DOHH2 (cell line): Measurements from ENCODE around the gene TGFBR3.

Experiments
- H3F3A ChIP-seq: fragments of 200-600 bp; sonication (generic), shearing (Covaris generic); 2 replicates; pipeline ENCODE4 v1.6.0; 2016; ENCODE audit warnings: antibody characterized with exemption, mild to moderate bottlenecking; ENCODE audit not compliant: control insufficient read depth, insufficient read depth
- H3K27ac ChIP-seq: fragments of 200-600 bp; sonication (generic); 2 replicates; pipeline ENCODE4 v1.5.1; 2014; ENCODE audit warnings: low read depth, mild to moderate bottlenecking, low read length, moderate library complexity
- H3K27me3 ChIP-seq: fragments of 200-600 bp; sonication (generic); 2 replicates; pipeline ENCODE4 v1.6.1; 2014; ENCODE audit warnings: mild to moderate bottlenecking, low read length, mixed read lengths; ENCODE audit not compliant: control insufficient read depth
- H3K36me3 ChIP-seq: fragments of 200-600 bp; sonication (generic); 2 replicates; pipeline ENCODE4 v1.6.1; 2014; ENCODE audit warnings: mild to moderate bottlenecking, low read length, moderate library complexity, mixed read lengths; ENCODE audit not compliant: control insufficient read depth
- H3K4me1 ChIP-seq: fragments of 200-600 bp; sonication (generic); 2 replicates; pipeline ENCODE4 v1.6.1; 2014; ENCODE audit warnings: mild to moderate bottlenecking, low read length, mixed read lengths; ENCODE audit not compliant: control insufficient read depth
- H3K4me2 ChIP-seq: fragments of 200-600 bp; sonication (generic); 2 replicates; pipeline ENCODE4 v1.6.0; 2014; ENCODE audit warnings: mild to moderate bottlenecking, low read length, moderate library complexity
- H3K4me3 ChIP-seq: fragments of 200-600 bp; sonication (generic); 2 replicates; pipeline ENCODE4 v1.5.1; 2014; ENCODE audit warnings: mild to moderate bottlenecking, low read length, mixed read lengths
- H3K79me2 ChIP-seq: fragments of 200-600 bp; sonication (generic); 2 replicates; pipeline ENCODE4 v1.6.1; 2014; ENCODE audit warnings: mild to moderate bottlenecking, low read length, mixed read lengths; ENCODE audit not compliant: control insufficient read depth
- H3K9me2 ChIP-seq: fragments of 200-600 bp; sonication (generic); replicated peaks from 2 replicates; pipeline ENCODE4 v1.6.1; 2014; ENCODE audit warnings: mild to moderate bottlenecking, low read length, mixed read lengths; ENCODE audit not compliant: control insufficient read depth
- H3K9me3 ChIP-seq: fragments of 200-600 bp; sonication (generic); 2 replicates; pipeline ENCODE4 v1.6.1; 2014; ENCODE audit warnings: antibody characterized with exemption, low read length, mixed read lengths; ENCODE audit not compliant: control insufficient read depth, insufficient read depth
- H4K20me1 ChIP-seq: fragments of 200-600 bp; sonication (generic); 2 replicates; pipeline ENCODE4 v1.6.0; 2014; ENCODE audit warnings: low read depth, mild to moderate bottlenecking, antibody characterized with exemption, low read length, moderate library complexity; ENCODE audit not compliant: control insufficient read depth, insufficient read depth
- EZH2phosphoT487 ChIP-seq: fragments of 200-600 bp; sonication (generic); IDR thresholded peaks from 2 replicates; pipeline ENCODE4 v1.6.1; 2017; ENCODE audit warnings: borderline replicate concordance, mild to moderate bottlenecking, antibody characterized with exemption, low read length, moderate library complexity, mixed read lengths
- TF ChIP-seq, protein P1 (sequence below): fragments of 200-600 bp; sonication (generic); IDR thresholded peaks from one replicate; pipeline ENCODE4 v1.5.1; 2014; ENCODE audit warnings: antibody characterized with exemption, mild to moderate bottlenecking, low read depth, low read length; ENCODE audit not compliant: poor library complexity, severe bottlenecking

The TGFBR3 gene

GRCh38 chr1:91755702-91756287, 130.2 kb downstream of the TGFBR3 start:
- no peaks in the 10 kb centered on the region for H3F3A ChIP-seq
- H3K79me2 ChIP-seq: no peaks in the 10 kb centered on the region
- no peaks in the 10 kb centered on the region for H3K36me3 ChIP-seq
- H3K9me3 ChIP-seq: no peaks in the 10 kb centered on the region
- no peak overlapping the region for H3K4me3 ChIP-seq
- no peaks in the 10 kb centered on the region for H4K20me1 ChIP-seq
- no peaks in the 10 kb centered on the region for H3K27me3 ChIP-seq
- no peak overlapping the region for H3K27ac ChIP-seq
- TF ChIP-seq, protein P1, sequence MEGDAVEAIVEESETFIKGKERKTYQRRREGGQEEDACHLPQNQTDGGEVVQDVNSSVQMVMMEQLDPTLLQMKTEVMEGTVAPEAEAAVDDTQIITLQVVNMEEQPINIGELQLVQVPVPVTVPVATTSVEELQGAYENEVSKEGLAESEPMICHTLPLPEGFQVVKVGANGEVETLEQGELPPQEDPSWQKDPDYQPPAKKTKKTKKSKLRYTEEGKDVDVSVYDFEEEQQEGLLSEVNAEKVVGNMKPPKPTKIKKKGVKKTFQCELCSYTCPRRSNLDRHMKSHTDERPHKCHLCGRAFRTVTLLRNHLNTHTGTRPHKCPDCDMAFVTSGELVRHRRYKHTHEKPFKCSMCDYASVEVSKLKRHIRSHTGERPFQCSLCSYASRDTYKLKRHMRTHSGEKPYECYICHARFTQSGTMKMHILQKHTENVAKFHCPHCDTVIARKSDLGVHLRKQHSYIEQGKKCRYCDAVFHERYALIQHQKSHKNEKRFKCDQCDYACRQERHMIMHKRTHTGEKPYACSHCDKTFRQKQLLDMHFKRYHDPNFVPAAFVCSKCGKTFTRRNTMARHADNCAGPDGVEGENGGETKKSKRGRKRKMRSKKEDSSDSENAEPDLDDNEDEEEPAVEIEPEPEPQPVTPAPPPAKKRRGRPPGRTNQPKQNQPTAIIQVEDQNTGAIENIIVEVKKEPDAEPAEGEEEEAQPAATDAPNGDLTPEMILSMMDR: no peak
- no peak for TF ChIP-seq EZH2phosphoT487
- no peaks in the 10 kb centered on the region for H3K4me1 ChIP-seq
- H3K9me2 ChIP-seq: no peaks in the 10 kb centered on the region
- H3K4me2 ChIP-seq: no peak overlapping the region

DNA sequence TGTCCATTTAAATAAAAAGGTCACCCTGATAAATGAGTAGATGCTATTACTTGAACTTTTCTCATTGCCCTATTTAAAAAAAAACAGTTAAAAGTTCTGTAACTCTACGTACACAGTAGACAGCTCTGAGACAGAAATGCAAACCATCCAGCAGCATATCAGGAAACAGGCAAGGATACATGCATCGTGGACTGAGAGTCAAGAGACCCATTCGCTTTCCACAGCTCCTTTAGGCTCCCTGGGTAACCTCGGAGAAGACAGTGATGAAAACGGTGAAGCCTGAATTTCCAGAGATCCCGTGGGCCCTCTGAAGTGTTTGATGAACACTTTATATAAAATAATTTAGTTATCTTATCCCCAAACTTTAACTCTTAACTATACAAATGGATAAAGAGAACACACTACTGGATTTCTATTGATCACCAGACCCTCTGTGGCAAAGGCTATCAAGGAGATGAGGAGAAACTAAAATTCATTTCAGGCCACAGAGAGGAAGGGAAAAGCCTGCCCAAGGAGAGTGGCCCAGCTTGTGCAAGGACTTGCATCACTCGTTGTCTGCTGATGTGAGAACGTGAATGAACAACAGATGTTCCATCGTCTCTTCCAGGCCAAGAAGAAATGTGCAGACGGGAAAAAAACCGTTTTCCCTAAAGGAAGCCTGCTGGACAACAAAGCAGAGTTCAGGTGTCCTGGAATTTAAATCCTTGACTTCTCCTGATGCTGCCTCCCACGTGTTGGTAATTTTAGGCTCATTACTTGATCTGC, 131.0 kb downstream of the TGFBR3 start:
- Histone ChIP-seq H3K4me3 (no peak overlapping the region), H4K20me1 (no peaks in the 10 kb centered on the region), H3K4me1 (no peaks in the 10 kb centered on the region), H3K27me3 (no peaks in the 10 kb centered on the region), H3K36me3 (no peaks in the 10 kb centered on the region), H3F3A (no peaks in the 10 kb centered on the region), H3K9me3 (no peaks in the 10 kb centered on the region), H3K9me2 (no peaks in the 10 kb centered on the region), H3K79me2 (no peaks in the 10 kb centered on the region), H3K27ac (no peak overlapping the region), H3K4me2 (no peak overlapping the region)
- TF ChIP-seq EZH2phosphoT487: no peak

GRCh38 chr1:91754348-91754747, 131.6 kb downstream of the TGFBR3 start:
- H3K36me3 ChIP-seq: no peaks in the 10 kb centered on the region

More at GRCh38 chr1:91754348-91754747, 131.6 kb downstream of the TGFBR3 start:
- no peaks in the 10 kb centered on the region for H3K9me2 ChIP-seq
- H3K27ac ChIP-seq: no peak overlapping the region
- no peaks in the 10 kb centered on the region for H3K79me2 ChIP-seq
- H4K20me1 ChIP-seq: no peaks in the 10 kb centered on the region
- H3K4me2 ChIP-seq: no peak overlapping the region
- H3K4me1 ChIP-seq: no peaks in the 10 kb centered on the region
- H3K4me3 ChIP-seq: no peak overlapping the region
- no peaks in the 10 kb centered on the region for H3K9me3 ChIP-seq
- no peaks in the 10 kb centered on the region for H3K27me3 ChIP-seq
- TF ChIP-seq, protein P1: no peak
- TF ChIP-seq EZH2phosphoT487: no peak
- H3F3A ChIP-seq: no peaks in the 10 kb centered on the region
